ENCODE data around the gene PARD3B.

DNA sequence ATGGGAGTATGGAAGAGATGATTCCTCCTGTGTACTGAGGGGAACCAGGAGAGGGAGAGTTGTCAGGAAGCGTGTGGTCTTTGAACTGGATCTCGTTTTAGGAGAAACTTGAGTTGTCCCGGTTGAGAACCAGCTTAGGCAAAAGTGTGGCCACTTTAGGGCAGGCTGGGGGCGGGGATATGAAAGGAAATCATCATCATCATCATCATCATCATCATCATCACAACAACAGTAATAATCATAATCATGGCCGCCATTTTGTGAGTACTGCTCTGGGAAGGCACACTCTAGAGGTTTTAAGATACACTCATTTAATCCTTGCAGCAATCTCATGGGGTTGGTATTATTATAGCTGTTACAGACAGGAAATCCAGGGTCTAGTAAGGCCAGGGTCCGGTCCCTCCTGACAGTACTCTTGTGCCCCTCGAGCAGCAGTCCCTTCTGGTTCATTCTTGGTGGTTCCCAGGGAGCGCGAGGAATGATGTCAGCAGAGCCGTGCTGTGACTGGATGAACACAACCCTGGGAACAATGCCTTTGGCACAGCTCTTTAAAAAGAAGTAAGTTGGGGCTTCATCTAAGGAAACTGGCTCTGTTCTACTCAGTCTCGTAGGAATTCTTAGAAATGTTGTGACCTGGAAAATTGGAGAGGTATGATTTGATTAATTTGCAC is 33.8 kb downstream of the PARD3B start:
- TF ChIP-seq, protein P1, sequence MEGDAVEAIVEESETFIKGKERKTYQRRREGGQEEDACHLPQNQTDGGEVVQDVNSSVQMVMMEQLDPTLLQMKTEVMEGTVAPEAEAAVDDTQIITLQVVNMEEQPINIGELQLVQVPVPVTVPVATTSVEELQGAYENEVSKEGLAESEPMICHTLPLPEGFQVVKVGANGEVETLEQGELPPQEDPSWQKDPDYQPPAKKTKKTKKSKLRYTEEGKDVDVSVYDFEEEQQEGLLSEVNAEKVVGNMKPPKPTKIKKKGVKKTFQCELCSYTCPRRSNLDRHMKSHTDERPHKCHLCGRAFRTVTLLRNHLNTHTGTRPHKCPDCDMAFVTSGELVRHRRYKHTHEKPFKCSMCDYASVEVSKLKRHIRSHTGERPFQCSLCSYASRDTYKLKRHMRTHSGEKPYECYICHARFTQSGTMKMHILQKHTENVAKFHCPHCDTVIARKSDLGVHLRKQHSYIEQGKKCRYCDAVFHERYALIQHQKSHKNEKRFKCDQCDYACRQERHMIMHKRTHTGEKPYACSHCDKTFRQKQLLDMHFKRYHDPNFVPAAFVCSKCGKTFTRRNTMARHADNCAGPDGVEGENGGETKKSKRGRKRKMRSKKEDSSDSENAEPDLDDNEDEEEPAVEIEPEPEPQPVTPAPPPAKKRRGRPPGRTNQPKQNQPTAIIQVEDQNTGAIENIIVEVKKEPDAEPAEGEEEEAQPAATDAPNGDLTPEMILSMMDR (IDR thresholded peaks at IDR 0.05; ENCODE audit: low read length): no peak
- TF ChIP-seq EZH2 (optimal IDR thresholded peaks at IDR 0.05; ENCODE audit: low read depth, low read length): no peak

Measured in MM.1S (cell line).